Erythroblast (primary cell): ENCODE results near the gene ZNF418.

ENCODE experiments used
- GATA1 ChIP-seq: IDR thresholded peaks from 2 replicates; pipeline ENCODE4 v1.6.1; 2011; ENCODE audit warnings: low read depth, mild to moderate bottlenecking, control low read depth, low read length, moderate library complexity
- POLR2A ChIP-seq: IDR thresholded peaks from 2 replicates; pipeline ENCODE4 v1.6.1; 2011; ENCODE audit warnings: mild to moderate bottlenecking, low read length

GRCh38 chr19:57888107-57888559 lies 47.1 kb downstream of the ZNF418 start:
- no peak for TF ChIP-seq POLR2A
- TF ChIP-seq GATA1: no peak
